AG04449 (cell line): ENCODE measurements around the gene FAM124A.

Source experiments
- CTCF ChIA-PET: fragments of 350-600 bp; formaldehyde crosslinking; extraction: SDS; loops from one replicate; lab custom pipeline; 2021; ENCODE audit warnings: antibody characterized with exemption; lab: Yijun Ruan, JAX
- POLR2A ChIA-PET: fragments of 400-600, 350-600 bp; formaldehyde crosslinking; extraction: SDS; loops from one replicate; lab custom pipeline; 2020; ENCODE audit warnings: antibody characterized with exemption, inconsistent platforms; lab: Yijun Ruan, JAX
- DNase-seq: peaks from one replicate; pipeline ENCODE4 v3.0.0-alpha.2; 2010; ENCODE audit warnings: low read depth, low spot score
- H3K4me3 ChIP-seq: 2 replicates; pipeline ENCODE4 v1.5.1; 2011; ENCODE audit warnings: low read depth, mild to moderate bottlenecking, control low read depth, low read length
- TF ChIP-seq, protein P1 (sequence below): IDR thresholded peaks from one replicate; pipeline ENCODE4 v1.5.1; 2011; ENCODE audit warnings: mild to moderate bottlenecking, moderate library complexity, low read length, control low read depth, inconsistent platforms; ENCODE audit not compliant: insufficient read depth; ENCODE audit errors: missing control alignments

FAM124A gene

DNA sequence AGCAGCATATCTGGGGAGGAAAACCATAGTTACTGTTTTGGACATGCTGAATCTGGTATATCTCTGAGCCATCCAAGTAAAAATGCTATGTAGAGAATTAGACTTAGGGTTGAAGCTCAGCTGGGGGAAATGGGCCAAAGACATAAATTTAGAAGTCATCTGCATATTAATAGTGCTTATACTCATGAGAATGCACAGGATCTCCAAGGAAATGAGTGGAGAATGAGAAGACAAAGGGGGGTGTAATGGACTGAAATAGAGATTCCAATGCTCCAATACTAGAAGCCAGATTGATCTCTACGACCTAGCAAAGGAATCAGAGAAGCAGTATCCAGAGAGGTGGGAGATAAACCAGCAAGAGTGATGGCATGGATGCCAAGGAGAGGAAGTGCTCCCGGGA, 10.3 kb upstream of the FAM124A start:
- DNase-seq, result no peak
- TF ChIP-seq, protein P1, sequence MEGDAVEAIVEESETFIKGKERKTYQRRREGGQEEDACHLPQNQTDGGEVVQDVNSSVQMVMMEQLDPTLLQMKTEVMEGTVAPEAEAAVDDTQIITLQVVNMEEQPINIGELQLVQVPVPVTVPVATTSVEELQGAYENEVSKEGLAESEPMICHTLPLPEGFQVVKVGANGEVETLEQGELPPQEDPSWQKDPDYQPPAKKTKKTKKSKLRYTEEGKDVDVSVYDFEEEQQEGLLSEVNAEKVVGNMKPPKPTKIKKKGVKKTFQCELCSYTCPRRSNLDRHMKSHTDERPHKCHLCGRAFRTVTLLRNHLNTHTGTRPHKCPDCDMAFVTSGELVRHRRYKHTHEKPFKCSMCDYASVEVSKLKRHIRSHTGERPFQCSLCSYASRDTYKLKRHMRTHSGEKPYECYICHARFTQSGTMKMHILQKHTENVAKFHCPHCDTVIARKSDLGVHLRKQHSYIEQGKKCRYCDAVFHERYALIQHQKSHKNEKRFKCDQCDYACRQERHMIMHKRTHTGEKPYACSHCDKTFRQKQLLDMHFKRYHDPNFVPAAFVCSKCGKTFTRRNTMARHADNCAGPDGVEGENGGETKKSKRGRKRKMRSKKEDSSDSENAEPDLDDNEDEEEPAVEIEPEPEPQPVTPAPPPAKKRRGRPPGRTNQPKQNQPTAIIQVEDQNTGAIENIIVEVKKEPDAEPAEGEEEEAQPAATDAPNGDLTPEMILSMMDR, result no peak
- ChIA-PET POLR2A (no interaction called here), CTCF (no interaction called here)
- no peak overlapping the region for H3K4me3 ChIP-seq

DNA sequence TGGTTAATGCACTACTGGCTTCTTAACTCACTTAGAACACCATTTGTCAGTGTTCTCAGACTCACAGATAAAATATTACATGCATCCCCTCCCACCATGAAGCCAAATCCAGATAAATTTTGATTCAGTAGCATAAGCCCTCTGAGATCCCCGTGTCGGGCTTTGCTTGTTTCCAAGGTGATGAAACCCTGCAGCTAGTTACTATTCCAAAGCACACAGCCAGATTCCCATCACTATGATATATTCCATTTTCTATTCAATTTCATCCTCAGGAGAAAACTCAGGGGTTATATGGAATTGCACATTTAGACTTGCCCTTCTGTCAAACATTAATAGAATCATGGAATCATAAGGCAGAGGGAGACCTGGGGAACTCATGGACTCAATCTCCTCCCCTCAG, 9.4 kb upstream of the FAM124A start:
- DNase-seq, result no peak
- ChIA-PET CTCF (no interaction called here), POLR2A (no interaction called here)
- no peak overlapping the region for H3K4me3 ChIP-seq
- TF ChIP-seq, protein P1, result no peak

DNA sequence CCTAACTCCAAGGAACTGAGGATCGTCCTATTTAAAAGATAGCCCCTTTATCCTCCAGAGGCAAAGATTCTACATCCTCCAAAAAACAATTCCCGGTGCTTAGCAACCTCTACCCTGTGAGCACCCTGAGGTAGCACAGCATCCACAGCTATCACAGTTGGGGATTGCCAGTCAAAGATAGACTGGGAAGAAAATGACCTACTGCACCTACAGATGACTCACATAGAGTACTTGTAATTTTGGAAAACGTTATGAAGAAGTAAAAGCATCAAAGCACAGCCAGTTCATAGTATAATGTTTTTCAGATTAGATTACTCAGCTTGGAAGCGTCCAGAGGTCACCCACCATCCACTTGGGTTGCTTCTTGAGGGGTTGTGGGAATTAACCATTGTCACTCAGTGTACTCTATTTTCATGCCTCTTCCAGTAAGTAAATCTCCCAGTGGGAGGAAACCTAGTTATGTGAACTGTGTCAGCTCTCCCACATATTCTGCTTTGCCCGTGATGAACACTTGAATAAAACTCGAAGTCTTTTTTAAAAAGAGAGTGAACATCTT, 8.9 kb upstream of the FAM124A start:
- ChIA-PET POLR2A (no interaction called here), CTCF (no interaction called here)
- DNase-seq, result no peak
- no peak overlapping the region for H3K4me3 ChIP-seq
- TF ChIP-seq, protein P1, result no peak

DNA sequence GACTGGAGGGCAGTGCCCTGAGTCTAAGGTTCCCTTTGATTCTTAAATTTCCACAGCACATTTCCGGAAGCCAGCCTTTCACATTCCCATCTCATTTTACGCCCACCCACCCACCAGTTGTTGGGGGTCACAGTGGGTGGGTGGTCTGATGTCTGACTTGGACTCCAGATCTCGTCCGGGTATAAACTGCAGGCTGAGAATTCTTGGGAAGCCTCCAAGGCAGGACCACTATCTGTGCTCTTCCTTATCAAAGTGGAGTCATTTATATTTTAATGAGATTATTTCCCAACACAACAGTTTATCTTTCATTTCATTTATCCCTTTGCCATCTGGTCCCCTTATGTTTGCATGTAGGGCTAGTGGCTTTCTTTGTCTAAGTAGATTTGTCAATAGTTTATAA, 3.6 kb upstream of the FAM124A start:
- TF ChIP-seq, protein P1, result no peak
- ChIA-PET POLR2A (no interaction called here), CTCF (interaction anchor here (0.9 kb wide), 1 partner anchor 68 kb away, joined by 4 read pairs; no protein-coding TSS in a partner anchor)
- no peak for DNase-seq
- H3K4me3 ChIP-seq, result no peak overlapping the region

DNA sequence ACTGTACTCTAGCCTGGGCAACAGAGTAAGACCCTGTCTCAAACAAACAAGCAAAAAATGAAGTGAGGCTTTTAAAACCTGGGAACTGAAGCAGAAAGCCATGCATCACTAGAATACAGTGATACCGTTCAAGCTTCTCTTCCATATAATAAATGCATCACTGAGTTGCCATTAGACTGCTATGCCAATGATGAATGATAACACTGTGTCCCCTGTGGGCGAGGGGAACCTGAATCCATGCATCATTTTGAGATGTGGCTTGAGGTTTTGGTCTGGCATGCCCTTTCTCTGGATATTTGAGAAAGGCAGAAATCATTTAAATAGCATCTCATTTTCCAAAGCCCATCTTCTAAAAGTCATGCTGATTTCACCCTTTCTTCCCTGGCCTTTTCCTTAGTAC, 1.5 kb upstream of the FAM124A start:
- CTCF ChIA-PET, result interaction anchor here (0.9 to 1.6 kb wide), 3 partner anchors 11 to 17 kb away, joined by 3 to 6 read pairs (median 3); no protein-coding TSS in a partner anchor
- no peak for DNase-seq
- H3K4me3 ChIP-seq, result no peak overlapping the region
- POLR2A ChIA-PET, result no interaction called here
- TF ChIP-seq, protein P1, result no peak

DNA sequence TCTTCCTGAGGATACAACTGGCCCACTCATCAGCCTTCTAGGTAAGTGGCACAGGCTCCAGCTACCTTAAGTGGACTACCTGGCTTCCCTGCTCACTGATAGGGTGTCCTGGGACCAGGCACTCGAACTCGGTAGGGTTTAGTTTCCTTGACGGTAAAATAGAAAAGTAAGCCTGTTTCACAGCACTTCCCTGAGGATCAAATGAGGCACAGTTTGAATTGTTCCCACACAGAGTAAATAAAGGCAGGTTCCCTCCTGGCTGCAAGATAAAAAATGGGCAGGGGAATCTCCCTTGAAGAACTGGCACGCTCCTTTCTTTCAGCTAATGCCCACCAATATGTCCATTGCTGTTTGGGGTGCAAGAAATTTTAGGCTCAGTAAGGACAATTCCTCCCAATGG, 1.1 kb upstream of the FAM124A start:
- CTCF ChIA-PET, result interaction anchor here (0.9 to 1.6 kb wide), 3 partner anchors 11 to 16 kb away, joined by 3 to 6 read pairs (median 3); no protein-coding TSS in a partner anchor
- POLR2A ChIA-PET, result no interaction called here
- DNase-seq, result no peak
- TF ChIP-seq, protein P1, result no peak
- H3K4me3 ChIP-seq, result no peak overlapping the region
